Measurements from ENCODE around the gene LRBA. TPM values are rescaled to one million over a fixed set of nuclear protein-coding genes. Genes with fewer than 3 reads are reported as not detected.

The LRBA gene
- total RNA-seq, 1 donor from 2014 or later, result 68.0 TPM

GRCh38 chr4:150939530-150939929, 75.6 kb downstream of the LRBA start:
- Histone ChIP-seq H3K9me3 (no peaks in the 10 kb centered on the region), H3K4me3 (no peak overlapping the region), H3K4me1 (peaks cover 15% of the 10 kb centered on the region), H3K27me3 (no peaks in the 10 kb centered on the region), H3K36me3 (no peaks in the 10 kb centered on the region), H3K27ac (no peak overlapping the region)
- no peak for DNase-seq (ENCODE audit: extremely low spot score in 2 of 2)
- TF ChIP-seq, protein P1, sequence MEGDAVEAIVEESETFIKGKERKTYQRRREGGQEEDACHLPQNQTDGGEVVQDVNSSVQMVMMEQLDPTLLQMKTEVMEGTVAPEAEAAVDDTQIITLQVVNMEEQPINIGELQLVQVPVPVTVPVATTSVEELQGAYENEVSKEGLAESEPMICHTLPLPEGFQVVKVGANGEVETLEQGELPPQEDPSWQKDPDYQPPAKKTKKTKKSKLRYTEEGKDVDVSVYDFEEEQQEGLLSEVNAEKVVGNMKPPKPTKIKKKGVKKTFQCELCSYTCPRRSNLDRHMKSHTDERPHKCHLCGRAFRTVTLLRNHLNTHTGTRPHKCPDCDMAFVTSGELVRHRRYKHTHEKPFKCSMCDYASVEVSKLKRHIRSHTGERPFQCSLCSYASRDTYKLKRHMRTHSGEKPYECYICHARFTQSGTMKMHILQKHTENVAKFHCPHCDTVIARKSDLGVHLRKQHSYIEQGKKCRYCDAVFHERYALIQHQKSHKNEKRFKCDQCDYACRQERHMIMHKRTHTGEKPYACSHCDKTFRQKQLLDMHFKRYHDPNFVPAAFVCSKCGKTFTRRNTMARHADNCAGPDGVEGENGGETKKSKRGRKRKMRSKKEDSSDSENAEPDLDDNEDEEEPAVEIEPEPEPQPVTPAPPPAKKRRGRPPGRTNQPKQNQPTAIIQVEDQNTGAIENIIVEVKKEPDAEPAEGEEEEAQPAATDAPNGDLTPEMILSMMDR (IDR thresholded peaks at IDR 0.05), result no peak
- TF ChIP-seq POLR2AphosphoS5 (IDR thresholded peaks at IDR 0.05; ENCODE audit: insufficient read depth in 1 of 2, low read depth in 1 of 2), result no peak
- no peak for TF ChIP-seq POLR2A (IDR thresholded peaks at IDR 0.05)
- intact Hi-C loops (cut with DNase I), result no loop called here

- intact Hi-C loops (cut with DNase I), result no loop called here
These were observed 76.1 kb downstream of the LRBA start for GRCh38 chr4:150938873-150939499.

GRCh38 chr4:150938417-150938816, 76.7 kb downstream of the LRBA start:
- no peak overlapping the region for H3K27ac ChIP-seq
- intact Hi-C loops (cut with DNase I), result no loop called here
- TF ChIP-seq POLR2A (IDR thresholded peaks at IDR 0.05) (no peak), POLR2AphosphoS5 (IDR thresholded peaks at IDR 0.05; ENCODE audit: insufficient read depth in 1 of 2, low read depth in 1 of 2) (no peak)
- TF ChIP-seq, protein P1 (IDR thresholded peaks at IDR 0.05), result no peak
- H3K36me3 ChIP-seq, result no peaks in the 10 kb centered on the region
- H3K4me3 ChIP-seq, result no peak overlapping the region
- peaks cover 15% of the 10 kb centered on the region for H3K4me1 ChIP-seq
- no peaks in the 10 kb centered on the region for H3K9me3 ChIP-seq
- H3K27me3 ChIP-seq, result no peaks in the 10 kb centered on the region
- DNase-seq (ENCODE audit: extremely low spot score in 2 of 2), result no peak

More at GRCh38 chr4:150938873-150939499, 76.1 kb downstream of the LRBA start:
- DNase-seq (ENCODE audit: extremely low spot score in 2 of 2), result no peak
- Histone ChIP-seq H3K36me3 (no peaks in the 10 kb centered on the region), H3K4me1 (peaks cover 15% of the 10 kb centered on the region), H3K27me3 (no peaks in the 10 kb centered on the region), H3K27ac (no peak overlapping the region), H3K9me3 (no peaks in the 10 kb centered on the region), H3K4me3 (no peak overlapping the region)
- TF ChIP-seq, protein P1 (IDR thresholded peaks at IDR 0.05), result no peak
- TF ChIP-seq POLR2A (IDR thresholded peaks at IDR 0.05), result no peak

GRCh38 chr4:150934022-150934421, 81.1 kb downstream of the LRBA start:
- intact Hi-C loops (cut with DNase I), result no loop called here
- Histone ChIP-seq H3K4me1 (peaks cover 10% of the 10 kb centered on the region), H3K27ac (no peak overlapping the region), H3K36me3 (no peaks in the 10 kb centered on the region), H3K4me3 (no peak overlapping the region), H3K27me3 (no peaks in the 10 kb centered on the region), H3K9me3 (no peaks in the 10 kb centered on the region)
- TF ChIP-seq POLR2A (IDR thresholded peaks at IDR 0.05) (no peak), POLR2AphosphoS5 (IDR thresholded peaks at IDR 0.05; ENCODE audit: insufficient read depth in 1 of 2, low read depth in 1 of 2) (no peak)
- TF ChIP-seq, protein P1 (IDR thresholded peaks at IDR 0.05), result no peak
- DNase-seq (ENCODE audit: extremely low spot score in 2 of 2), result no peak

DNA sequence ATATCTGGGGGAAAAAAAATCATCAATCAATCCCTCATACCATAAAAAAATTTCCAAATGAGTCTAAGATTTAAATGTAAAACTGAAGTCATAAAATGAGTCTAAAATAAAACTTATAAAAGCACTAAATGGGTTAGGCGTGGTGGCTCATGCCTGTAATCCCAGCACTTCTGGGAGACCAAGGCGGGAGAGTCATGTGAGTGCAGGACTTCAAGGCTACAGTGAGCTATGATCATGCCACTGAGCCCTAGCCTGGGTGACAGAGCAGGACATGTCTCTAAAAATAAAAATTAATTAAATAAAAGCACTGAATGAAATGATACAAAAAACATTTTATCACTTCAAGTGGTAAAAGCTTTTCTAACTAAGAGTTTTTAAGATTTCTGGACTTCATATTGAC, 83.3 kb downstream of the LRBA start:
- DNase-seq (ENCODE audit: extremely low spot score in 2 of 2), result no peak
- intact Hi-C loops (cut with DNase I), result no loop called here
- Histone ChIP-seq H3K4me3 (no peak overlapping the region), H3K27ac (no peak overlapping the region), H3K9me3 (no peaks in the 10 kb centered on the region), H3K4me1 (no peaks in the 10 kb centered on the region), H3K27me3 (no peaks in the 10 kb centered on the region), H3K36me3 (no peaks in the 10 kb centered on the region)
- TF ChIP-seq, protein P1 (IDR thresholded peaks at IDR 0.05), result no peak
- no peak for TF ChIP-seq POLR2AphosphoS5 (IDR thresholded peaks at IDR 0.05; ENCODE audit: insufficient read depth in 1 of 2, low read depth in 1 of 2)
- TF ChIP-seq POLR2A (IDR thresholded peaks at IDR 0.05), result no peak
